Measurements from ENCODE around the gene CDK7.

DNA sequence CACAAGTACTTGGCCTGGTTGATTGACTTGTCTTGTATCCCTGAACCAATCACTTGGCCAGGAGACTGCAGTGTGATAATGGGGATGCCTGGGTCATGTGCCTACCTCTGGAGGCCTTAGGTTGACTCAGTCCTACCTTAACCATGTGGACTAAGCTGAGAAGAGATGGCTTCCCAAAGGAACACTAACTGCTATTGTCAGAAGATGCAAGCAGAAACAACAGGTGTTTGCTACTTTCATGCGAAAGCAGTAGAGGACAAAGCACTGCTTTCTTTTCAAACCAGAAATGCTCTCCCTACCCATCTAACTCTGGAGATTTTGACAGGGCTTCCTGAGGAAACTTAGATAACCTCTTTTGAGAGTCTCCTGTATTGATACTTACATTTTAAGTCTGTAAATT, 22.9 kb downstream of the CDK7 start:
- TF ChIP-seq, protein P1, sequence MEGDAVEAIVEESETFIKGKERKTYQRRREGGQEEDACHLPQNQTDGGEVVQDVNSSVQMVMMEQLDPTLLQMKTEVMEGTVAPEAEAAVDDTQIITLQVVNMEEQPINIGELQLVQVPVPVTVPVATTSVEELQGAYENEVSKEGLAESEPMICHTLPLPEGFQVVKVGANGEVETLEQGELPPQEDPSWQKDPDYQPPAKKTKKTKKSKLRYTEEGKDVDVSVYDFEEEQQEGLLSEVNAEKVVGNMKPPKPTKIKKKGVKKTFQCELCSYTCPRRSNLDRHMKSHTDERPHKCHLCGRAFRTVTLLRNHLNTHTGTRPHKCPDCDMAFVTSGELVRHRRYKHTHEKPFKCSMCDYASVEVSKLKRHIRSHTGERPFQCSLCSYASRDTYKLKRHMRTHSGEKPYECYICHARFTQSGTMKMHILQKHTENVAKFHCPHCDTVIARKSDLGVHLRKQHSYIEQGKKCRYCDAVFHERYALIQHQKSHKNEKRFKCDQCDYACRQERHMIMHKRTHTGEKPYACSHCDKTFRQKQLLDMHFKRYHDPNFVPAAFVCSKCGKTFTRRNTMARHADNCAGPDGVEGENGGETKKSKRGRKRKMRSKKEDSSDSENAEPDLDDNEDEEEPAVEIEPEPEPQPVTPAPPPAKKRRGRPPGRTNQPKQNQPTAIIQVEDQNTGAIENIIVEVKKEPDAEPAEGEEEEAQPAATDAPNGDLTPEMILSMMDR (IDR thresholded peaks at IDR 0.05): no peak
- TF ChIP-seq POLR2A (IDR thresholded peaks at IDR 0.05): no peak

All from lower leg skin (tissue), 3 donors.